ENCODE results near the gene BLOC1S4. TPM values are rescaled to one million over a fixed set of nuclear protein-coding genes. Genes with fewer than 3 reads are reported as not detected.

Gene BLOC1S4
- total RNA-seq, 5 donors from 2014 or later (not counting 1 experiment from before 2014, with no cell fraction given) = 20.7 to 41.9 (median 36.6) TPM

DNA sequence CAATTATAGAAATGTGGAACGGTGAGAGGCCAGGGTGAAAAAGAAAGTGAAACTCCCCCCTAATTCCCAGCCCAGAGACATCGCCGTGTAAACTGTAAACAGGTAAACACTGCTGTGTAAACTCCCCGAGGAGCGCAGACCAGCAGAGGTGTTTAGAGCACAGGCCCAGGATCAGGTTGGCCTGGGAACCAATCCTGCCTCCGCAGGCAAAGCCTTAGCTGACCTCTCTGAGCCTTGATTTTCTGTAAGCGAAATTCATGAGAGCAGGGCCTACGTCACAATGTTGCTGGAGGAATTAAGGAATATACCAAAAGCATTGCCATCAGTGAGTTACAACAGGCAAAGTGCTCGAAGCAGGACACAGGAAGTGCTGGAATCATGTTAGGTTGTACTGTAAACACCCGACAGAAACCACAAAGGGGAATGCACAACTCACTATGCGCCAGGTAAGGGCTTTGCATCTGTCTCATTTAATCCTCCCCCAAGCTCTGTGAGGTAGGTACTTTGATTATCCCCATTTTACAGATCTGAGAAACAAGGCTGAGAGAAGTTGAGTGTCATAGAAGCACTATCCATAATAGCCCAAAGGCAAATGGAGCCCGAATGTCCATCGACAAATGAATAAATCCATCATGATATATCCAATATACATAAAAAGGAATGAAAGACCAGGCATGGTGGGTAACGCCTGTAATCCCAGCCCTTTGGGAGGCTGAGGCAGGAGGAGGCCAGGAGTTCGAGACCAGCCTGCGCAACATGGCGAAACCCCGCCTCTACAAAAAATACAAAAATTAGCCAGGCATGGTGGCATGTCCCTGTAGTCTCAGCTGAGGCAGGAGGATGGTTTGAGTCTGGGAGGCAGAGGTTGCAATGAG is 35.9 kb downstream of the BLOC1S4 start:
- H3K9me3 ChIP-seq = no peaks in the 10 kb centered on the region
- H3K27ac ChIP-seq (ENCODE audit: low read length) = peak overlapping the region; percentile 57
- H3K36me3 ChIP-seq (ENCODE audit: control insufficient read depth in 2 of 2, extremely low read depth in 1 of 2, insufficient read depth in 1 of 2, low read length in 1 of 2) = no peaks in the 10 kb centered on the region
- Mint-ChIP-seq H3K9me3 (no peaks in the 10 kb centered on the region), H3K27ac (peak overlapping the region; percentile 75 to 87), H3K4me3 (peak overlapping the region; percentile 68 to 75 (median 75)), H3K4me1 (peaks cover 10 to 15% (median 11%) of the 10 kb centered on the region in 3 donors), H3K27me3 (no peaks in the 10 kb centered on the region), H3K36me3 (no peaks in the 10 kb centered on the region)
- ChIA-PET POLR2A (interaction anchor here in 1 of 2 donors (1.1 kb wide), 1 partner anchor 32 kb away, joined by 3 read pairs; no protein-coding TSS in a partner anchor), CTCF (no interaction called here)
- H3K4me3 ChIP-seq (ENCODE audit: control insufficient read depth in 1 of 2, extremely low read depth in 1 of 2, low read length in 1 of 2) = peak overlapping the region in 1 of 2 donors; percentile 43
- DNase-seq (peak in 1 of 35 experiments; percentile 28), ATAC-seq (replicated peaks in 1 of 4) (peak in 1 of 4 experiments; percentile 40)
- peaks cover 0 to 8% of the 10 kb centered on the region in 2 experiments for H3K27me3 ChIP-seq (replicated peaks in 1 of 2; ENCODE audit: control insufficient read depth in 2 of 2, extremely low read depth in 1 of 2, insufficient read depth in 2 of 2, low read length in 1 of 2)
- WGBS (ENCODE audit: insufficient coverage) = 52% methylated on average over 8 of the region's 18 CpGs
- H3K4me1 ChIP-seq (ENCODE audit: control insufficient read depth in 1 of 2, extremely low read depth in 1 of 2, insufficient read depth in 2 of 2, low read length in 2 of 2) = peaks cover 0 to 8% of the 10 kb centered on the region in 2 experiments

DNA sequence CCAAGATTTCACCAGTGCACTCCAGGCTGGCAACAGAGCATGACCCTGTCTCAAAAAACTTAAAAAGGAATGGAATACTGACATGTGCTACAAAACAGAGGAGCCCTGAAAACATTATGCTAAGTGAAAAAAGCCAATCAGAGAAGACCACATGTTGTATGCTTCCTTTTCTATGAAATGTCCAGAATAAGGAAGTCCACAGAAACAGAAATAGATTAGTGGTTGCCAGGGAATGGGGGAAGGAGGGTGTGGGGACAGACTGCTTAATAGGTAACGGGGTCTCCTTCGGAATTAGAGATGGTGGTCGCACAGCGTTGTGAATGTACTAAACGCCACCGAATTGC is 36.5 kb downstream of the BLOC1S4 start:
- Mint-ChIP-seq H3K27ac (peak overlapping the region in 1 of 2 donors; percentile 87), H3K36me3 (no peaks in the 10 kb centered on the region), H3K4me1 (peaks cover 10 to 15% (median 11%) of the 10 kb centered on the region in 3 donors), H3K4me3 (no peak overlapping the region), H3K27me3 (no peaks in the 10 kb centered on the region), H3K9me3 (no peaks in the 10 kb centered on the region)
- CTCF ChIA-PET = no interaction called here
- POLR2A ChIA-PET = no interaction called here
- ATAC-seq (replicated peaks in 1 of 4) = no peak
- peaks cover 0 to 8% of the 10 kb centered on the region in 2 experiments for H3K4me1 ChIP-seq (ENCODE audit: control insufficient read depth in 1 of 2, extremely low read depth in 1 of 2, insufficient read depth in 2 of 2, low read length in 2 of 2)
- H3K27me3 ChIP-seq (replicated peaks in 1 of 2; ENCODE audit: control insufficient read depth in 2 of 2, extremely low read depth in 1 of 2, insufficient read depth in 2 of 2, low read length in 1 of 2) = peaks cover 0 to 7% of the 10 kb centered on the region in 2 experiments
- no peak overlapping the region for H3K4me3 ChIP-seq (ENCODE audit: control insufficient read depth in 1 of 2, extremely low read depth in 1 of 2, low read length in 1 of 2)
- H3K36me3 ChIP-seq (ENCODE audit: control insufficient read depth in 2 of 2, extremely low read depth in 1 of 2, insufficient read depth in 1 of 2, low read length in 1 of 2) = no peaks in the 10 kb centered on the region
- no peak overlapping the region for H3K27ac ChIP-seq (ENCODE audit: low read length)
- H3K9me3 ChIP-seq = no peaks in the 10 kb centered on the region
- DNase-seq = no peak
- 91% methylated on average over 6 of the region's 6 CpGs for WGBS (ENCODE audit: insufficient coverage)

DNA sequence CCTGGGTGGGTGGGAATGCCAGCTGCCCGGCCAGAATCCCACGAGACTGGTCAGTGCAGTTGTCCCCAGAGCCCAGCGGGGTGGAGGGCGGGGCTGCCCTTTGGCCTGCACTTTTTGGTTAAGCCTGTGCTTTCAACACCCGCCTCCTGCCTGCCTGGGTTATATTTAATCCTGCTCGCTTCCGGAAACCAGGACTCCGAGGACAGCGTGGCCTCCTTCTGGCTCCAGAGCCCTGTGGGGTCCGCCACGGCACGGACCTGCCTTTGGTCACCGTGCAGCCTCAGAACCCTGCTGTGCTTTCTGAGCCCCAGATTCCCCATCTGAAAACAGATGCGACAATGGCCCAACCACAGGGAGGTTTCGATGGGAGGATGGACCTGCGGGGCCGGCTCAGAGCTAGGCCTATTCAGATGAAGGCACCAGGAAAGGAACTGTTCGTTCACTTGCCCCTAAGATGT is 37.2 kb downstream of the BLOC1S4 start:
- H3K36me3 ChIP-seq (ENCODE audit: control insufficient read depth in 2 of 2, extremely low read depth in 1 of 2, insufficient read depth in 1 of 2, low read length in 1 of 2) = no peaks in the 10 kb centered on the region
- H3K9me3 Mint-ChIP-seq = no peaks in the 10 kb centered on the region
- H3K4me3 ChIP-seq (ENCODE audit: control insufficient read depth in 1 of 2, extremely low read depth in 1 of 2, low read length in 1 of 2) = no peak overlapping the region
- no peaks in the 10 kb centered on the region for H3K27me3 Mint-ChIP-seq
- DNase-seq = no peak
- ATAC-seq (replicated peaks in 1 of 4) = no peak
- H3K4me3 Mint-ChIP-seq = no peak overlapping the region
- H3K27ac Mint-ChIP-seq = no peak overlapping the region
- whole genome bisulfite sequencing (ENCODE audit: insufficient coverage) = 93% methylated on average over 18 of the region's 18 CpGs
- ChIA-PET POLR2A (interaction anchor here in 1 of 2 donors (0.6 kb wide), 1 partner anchor 27 kb away, joined by 3 read pairs; no protein-coding TSS in a partner anchor), CTCF (no interaction called here)
- no peaks in the 10 kb centered on the region for H3K36me3 Mint-ChIP-seq
- no peaks in the 10 kb centered on the region for H3K9me3 ChIP-seq
- peaks cover 10 to 15% (median 11%) of the 10 kb centered on the region in 3 donors for H3K4me1 Mint-ChIP-seq
- H3K27me3 ChIP-seq (replicated peaks in 1 of 2; ENCODE audit: control insufficient read depth in 2 of 2, extremely low read depth in 1 of 2, insufficient read depth in 2 of 2, low read length in 1 of 2) = peaks cover 0 to 7% of the 10 kb centered on the region in 2 experiments
- no peak overlapping the region for H3K27ac ChIP-seq (ENCODE audit: low read length)
- peaks cover 0 to 8% of the 10 kb centered on the region in 2 experiments for H3K4me1 ChIP-seq (ENCODE audit: control insufficient read depth in 1 of 2, extremely low read depth in 1 of 2, insufficient read depth in 2 of 2, low read length in 2 of 2)

DNA sequence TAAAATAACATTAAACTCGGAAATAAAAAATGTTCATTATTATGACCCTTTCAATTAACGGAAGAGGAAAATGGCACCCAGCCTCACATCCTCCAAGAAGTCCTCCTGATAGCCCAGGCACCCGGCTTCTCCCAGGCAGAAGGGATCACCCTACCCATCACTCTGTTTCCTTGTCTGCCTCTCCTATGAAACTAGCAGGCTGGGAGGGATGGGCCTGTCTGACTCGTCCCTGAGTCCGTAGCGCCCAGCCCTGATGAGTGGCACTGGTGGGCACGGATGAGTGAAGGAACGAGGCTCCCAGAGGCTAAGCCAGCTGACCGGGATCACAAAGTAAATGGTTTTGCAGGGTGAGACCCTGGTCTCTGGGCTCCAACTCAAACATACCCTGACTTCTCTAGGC is 37.9 kb downstream of the BLOC1S4 start:
- H3K4me1 ChIP-seq (ENCODE audit: control insufficient read depth in 1 of 2, extremely low read depth in 1 of 2, insufficient read depth in 2 of 2, low read length in 2 of 2) = peaks cover 0 to 8% of the 10 kb centered on the region in 2 experiments
- 78% methylated on average over 7 of the region's 9 CpGs for whole genome bisulfite sequencing (ENCODE audit: insufficient coverage)
- DNase-seq (no peak), ATAC-seq (replicated peaks in 1 of 4) (no peak)
- H3K9me3 ChIP-seq = no peaks in the 10 kb centered on the region
- CTCF ChIA-PET = no interaction called here
- no peaks in the 10 kb centered on the region for H3K36me3 ChIP-seq (ENCODE audit: control insufficient read depth in 2 of 2, extremely low read depth in 1 of 2, insufficient read depth in 1 of 2, low read length in 1 of 2)
- H3K4me3 ChIP-seq (ENCODE audit: control insufficient read depth in 1 of 2, extremely low read depth in 1 of 2, low read length in 1 of 2) = no peak overlapping the region
- Mint-ChIP-seq H3K9me3 (no peaks in the 10 kb centered on the region), H3K4me1 (peaks cover 10 to 15% (median 11%) of the 10 kb centered on the region in 3 donors), H3K27me3 (no peaks in the 10 kb centered on the region), H3K36me3 (no peaks in the 10 kb centered on the region), H3K4me3 (no peak overlapping the region), H3K27ac (no peak overlapping the region)
- POLR2A ChIA-PET = interaction anchor here (0.5 kb wide), 2 partner anchors 89 to 155 kb away, joined by 3 read pairs; no protein-coding TSS in a partner anchor
- peaks cover 0 to 7% of the 10 kb centered on the region in 2 experiments for H3K27me3 ChIP-seq (replicated peaks in 1 of 2; ENCODE audit: control insufficient read depth in 2 of 2, extremely low read depth in 1 of 2, insufficient read depth in 2 of 2, low read length in 1 of 2)
- no peak overlapping the region for H3K27ac ChIP-seq (ENCODE audit: low read length)

DNA sequence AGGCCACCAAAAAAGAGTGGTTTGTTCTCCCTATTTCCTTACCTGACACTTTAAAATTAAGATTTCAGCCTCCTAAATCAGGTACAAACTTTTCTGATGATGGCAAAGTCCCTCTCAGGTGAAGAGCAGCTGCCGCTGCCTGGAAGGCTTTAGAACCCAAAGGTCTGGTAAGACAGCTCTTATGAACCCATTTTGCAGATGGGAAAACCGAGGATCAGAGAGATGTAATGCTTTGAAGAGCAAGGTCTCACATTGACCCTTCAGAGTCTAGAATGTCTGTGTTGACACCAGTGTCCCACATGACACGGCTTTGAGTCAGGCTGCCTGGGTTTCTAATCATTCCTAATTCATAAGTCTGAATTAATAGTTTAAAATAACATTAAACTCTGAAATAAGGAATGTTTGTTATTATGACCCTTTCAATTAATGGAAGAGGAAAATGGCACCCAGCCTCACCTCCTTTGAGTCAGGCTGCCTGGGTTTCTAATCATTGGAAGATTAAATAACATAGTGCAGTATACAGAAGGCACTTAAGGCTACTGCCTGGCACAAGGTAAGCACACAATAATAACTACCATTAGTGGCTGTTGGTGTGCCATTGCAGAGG is 38.6 kb downstream of the BLOC1S4 start:
- POLR2A ChIA-PET = no interaction called here

DNA sequence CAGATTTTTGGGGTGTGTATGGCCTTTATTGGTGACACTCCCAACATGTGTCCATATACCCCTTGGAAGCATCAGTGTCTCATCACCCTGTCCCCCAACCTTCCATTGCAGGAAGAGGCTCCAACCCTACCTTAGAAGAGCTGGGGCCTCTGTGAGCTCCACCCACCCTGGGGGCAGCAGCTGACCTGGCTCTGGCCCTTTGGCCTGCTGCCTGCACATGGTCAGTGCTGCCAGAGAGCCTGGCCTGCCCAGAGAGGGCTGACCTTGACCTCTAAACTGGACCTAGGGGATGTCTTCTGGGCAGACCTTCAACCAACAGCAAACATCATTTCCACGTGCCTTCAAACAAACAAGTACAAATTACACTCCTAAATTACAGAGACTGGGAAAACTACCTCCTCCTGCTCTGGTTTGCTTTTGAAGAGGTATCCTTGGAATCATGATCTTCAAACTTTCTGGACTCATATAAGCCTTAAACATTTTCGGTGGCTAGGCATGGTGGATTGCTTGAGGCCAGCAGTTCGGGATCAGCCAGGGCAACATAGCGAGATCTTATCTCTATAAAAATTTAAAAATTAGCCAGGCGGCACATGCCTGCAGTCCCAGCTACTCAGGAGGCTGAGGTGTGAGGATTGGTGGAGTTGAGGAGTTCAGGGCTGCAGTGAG is 39.2 kb downstream of the BLOC1S4 start:
- Histone ChIP-seq H3K27me3 (replicated peaks in 1 of 2; ENCODE audit: control insufficient read depth in 2 of 2, extremely low read depth in 1 of 2, insufficient read depth in 2 of 2, low read length in 1 of 2) (peaks cover 0 to 7% of the 10 kb centered on the region in 2 experiments), H3K27ac (ENCODE audit: low read length) (no peak overlapping the region), H3K4me1 (ENCODE audit: control insufficient read depth in 1 of 2, extremely low read depth in 1 of 2, insufficient read depth in 2 of 2, low read length in 2 of 2) (peaks cover 0 to 8% of the 10 kb centered on the region in 2 experiments), H3K36me3 (ENCODE audit: control insufficient read depth in 2 of 2, extremely low read depth in 1 of 2, insufficient read depth in 1 of 2, low read length in 1 of 2) (no peaks in the 10 kb centered on the region), H3K4me3 (ENCODE audit: control insufficient read depth in 1 of 2, extremely low read depth in 1 of 2, low read length in 1 of 2) (no peak overlapping the region), H3K9me3 (no peaks in the 10 kb centered on the region)
- WGBS (ENCODE audit: insufficient coverage) = 100% methylated on average over 2 of the region's 5 CpGs
- Mint-ChIP-seq H3K36me3 (no peaks in the 10 kb centered on the region), H3K27me3 (no peaks in the 10 kb centered on the region), H3K27ac (no peak overlapping the region), H3K4me3 (no peak overlapping the region), H3K4me1 (peaks cover 10 to 15% (median 11%) of the 10 kb centered on the region in 3 donors), H3K9me3 (no peaks in the 10 kb centered on the region)
- CTCF ChIA-PET = no interaction called here
- DNase-seq (no peak), ATAC-seq (replicated peaks in 1 of 4) (no peak)
- POLR2A ChIA-PET = no interaction called here

More for the DNA sequence above, 38.6 kb downstream of the BLOC1S4 start:
- Mint-ChIP-seq H3K36me3 (no peaks in the 10 kb centered on the region), H3K27ac (no peak overlapping the region), H3K4me1 (peaks cover 10 to 15% (median 11%) of the 10 kb centered on the region in 3 donors), H3K27me3 (no peaks in the 10 kb centered on the region), H3K4me3 (no peak overlapping the region), H3K9me3 (no peaks in the 10 kb centered on the region)
- Histone ChIP-seq H3K9me3 (no peaks in the 10 kb centered on the region), H3K4me3 (ENCODE audit: control insufficient read depth in 1 of 2, extremely low read depth in 1 of 2, low read length in 1 of 2) (no peak overlapping the region), H3K36me3 (ENCODE audit: control insufficient read depth in 2 of 2, extremely low read depth in 1 of 2, insufficient read depth in 1 of 2, low read length in 1 of 2) (no peaks in the 10 kb centered on the region), H3K4me1 (ENCODE audit: control insufficient read depth in 1 of 2, extremely low read depth in 1 of 2, insufficient read depth in 2 of 2, low read length in 2 of 2) (peaks cover 0 to 8% of the 10 kb centered on the region in 2 experiments), H3K27me3 (replicated peaks in 1 of 2; ENCODE audit: control insufficient read depth in 2 of 2, extremely low read depth in 1 of 2, insufficient read depth in 2 of 2, low read length in 1 of 2) (peaks cover 0 to 7% of the 10 kb centered on the region in 2 experiments), H3K27ac (ENCODE audit: low read length) (no peak overlapping the region)
- ATAC-seq (replicated peaks in 1 of 4) = no peak
- CTCF ChIA-PET = no interaction called here
- 70% methylated on average over 2 of the region's 3 CpGs for WGBS (ENCODE audit: insufficient coverage)
- no peak for DNase-seq

Measured in T-cell (primary cell).